ENCODE measurements around the gene DEPDC5.
"Not testable (repeated sequence)": the region's sequence is repeated elsewhere in the genome, so short reads cannot be mapped to it uniquely, and the experiment has no call there.

Gene DEPDC5

DNA sequence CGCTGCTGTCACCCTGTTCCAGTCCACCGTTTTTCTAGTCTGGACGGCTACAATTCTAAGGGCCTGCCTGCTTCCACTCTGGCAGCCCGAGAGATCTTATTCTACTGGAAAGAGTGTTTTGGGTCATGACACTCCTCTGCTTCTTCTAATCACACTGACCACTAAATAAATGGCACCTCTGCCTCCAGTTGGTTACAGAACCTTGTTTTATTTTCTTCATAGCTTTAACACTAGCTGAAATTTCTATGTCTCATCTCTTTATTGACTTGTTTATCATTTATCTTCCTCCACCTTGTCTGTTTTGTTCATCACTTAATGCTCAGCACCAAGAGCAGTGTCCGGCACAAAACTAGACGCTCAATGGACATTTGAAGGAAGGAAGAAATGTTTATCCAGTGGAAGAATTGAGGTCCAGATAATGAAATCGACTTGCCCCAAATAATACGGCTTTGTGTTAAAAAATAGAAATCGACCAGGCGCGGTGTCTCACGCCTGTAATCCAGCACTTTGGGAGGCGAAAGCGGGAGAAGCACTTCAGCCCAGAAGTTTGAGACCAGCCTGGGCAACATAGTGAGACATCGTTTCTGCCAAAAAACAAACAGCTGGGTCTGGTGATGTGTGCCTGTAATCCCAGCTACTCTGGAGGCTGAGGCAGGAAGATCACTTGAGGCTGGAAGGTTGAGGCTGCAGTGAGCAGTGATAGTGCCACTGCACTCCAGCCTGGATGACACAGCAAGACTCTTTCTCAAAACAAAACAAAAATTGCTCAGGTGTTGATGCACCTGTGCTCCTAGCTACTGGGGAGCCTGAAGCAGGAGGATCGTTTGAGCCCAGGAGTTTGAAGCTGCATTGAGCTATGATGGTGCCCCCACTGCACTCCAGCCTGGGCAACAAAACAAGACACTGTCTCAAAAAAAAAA is 3.2 kb upstream of the DEPDC5 start:
- no peak for DNase-seq

DNA sequence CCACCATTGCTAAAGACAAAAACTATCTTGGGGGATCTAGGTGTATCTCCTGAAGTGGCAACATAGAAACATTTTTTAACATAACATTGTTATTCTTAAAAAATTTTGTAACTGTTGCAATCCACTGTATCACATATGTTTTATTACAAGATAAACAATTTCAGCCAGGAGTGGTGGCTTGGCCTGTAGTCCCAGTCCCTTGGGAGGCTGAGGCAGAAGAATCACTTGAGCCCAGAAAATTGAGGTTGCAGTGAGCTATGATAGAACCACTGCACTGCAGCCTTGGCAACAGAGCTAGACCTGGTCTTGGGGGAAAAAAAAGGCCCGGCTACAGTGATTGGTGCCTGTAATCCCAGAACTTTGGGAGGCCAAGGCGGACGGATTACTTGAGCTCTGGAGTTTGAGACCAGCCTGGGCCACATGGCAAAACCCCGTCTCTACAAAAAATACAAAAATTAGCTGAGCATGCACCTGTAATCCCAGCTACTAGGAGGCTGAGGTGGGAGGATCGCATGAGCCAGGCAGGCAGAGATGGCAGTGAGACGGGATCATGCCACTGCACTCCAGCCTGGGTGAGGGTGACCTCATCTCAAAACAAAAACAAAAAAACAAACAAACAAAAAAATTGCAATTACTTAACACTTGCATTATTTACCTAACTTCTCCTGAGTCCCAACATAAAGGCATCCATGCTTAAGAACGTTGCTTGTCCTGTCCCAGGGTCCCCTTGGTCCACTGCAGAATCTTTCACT is 1.5 kb upstream of the DEPDC5 start:
- DNase-seq = no peak

GRCh38 chr22:31753005-31753633 is 700 bp upstream of the DEPDC5 start:
- no peak for DNase-seq

DNA sequence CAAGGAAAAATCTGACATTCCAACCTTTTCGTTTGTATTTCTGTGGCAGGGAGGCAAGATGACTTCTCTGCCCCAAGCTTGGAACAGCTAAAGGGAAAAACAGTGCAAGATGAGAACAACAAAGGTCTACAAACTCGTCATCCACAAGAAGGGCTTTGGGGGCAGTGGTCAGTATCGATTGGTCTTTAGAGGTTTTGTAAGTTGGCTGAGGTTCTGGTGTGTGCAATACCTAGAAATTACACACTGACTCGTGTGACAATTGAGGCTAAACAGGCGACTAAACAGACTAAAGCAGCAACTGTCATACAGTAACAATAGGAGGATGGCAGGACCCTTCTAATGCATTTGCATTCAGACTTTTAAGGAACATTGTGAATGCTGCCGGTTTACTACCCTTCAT is 994 bp downstream of the DEPDC5 start:
- no peak for DNase-seq

DNA sequence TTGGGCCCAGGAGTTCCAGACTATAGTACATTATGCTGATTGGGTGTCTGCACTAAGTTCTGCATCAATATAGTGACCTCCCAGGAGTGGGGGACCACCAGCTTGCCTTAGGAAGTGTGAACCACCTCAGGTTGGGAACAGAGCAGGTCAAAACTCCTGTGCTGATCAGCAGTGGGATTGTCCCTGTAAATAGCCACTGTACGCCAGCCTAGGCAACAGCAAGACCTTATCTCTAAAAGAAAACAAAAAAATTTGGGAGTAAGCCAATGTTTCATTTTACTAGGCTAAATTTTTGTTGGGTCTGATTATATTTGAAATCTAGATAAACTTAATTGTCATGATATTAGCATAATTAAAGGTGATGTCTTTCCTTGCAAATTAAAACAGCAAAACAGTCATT is 3.4 kb downstream of the DEPDC5 start:
- DNase-seq = no peak

DNA sequence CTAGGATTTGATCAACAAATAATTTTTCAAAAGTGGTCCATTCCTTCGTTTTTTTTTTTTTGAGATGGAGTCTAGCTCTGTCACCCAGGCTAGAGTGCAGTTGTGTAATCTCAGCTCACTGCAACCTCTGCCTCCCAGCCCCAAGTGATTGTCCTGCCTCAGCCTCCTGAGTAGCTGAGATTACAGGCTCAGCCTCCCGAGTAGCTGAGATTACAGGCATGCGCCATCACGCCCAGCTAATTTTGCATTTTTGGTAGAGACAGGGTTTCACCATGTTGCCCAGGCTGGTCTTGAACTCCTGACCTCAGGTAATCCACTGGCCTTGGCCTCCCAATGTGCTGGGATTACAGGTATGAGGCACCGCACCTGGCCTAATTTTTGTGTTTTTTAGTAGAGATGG is 5.0 kb downstream of the DEPDC5 start:
- DNase-seq = not testable (repeated sequence)

DNA sequence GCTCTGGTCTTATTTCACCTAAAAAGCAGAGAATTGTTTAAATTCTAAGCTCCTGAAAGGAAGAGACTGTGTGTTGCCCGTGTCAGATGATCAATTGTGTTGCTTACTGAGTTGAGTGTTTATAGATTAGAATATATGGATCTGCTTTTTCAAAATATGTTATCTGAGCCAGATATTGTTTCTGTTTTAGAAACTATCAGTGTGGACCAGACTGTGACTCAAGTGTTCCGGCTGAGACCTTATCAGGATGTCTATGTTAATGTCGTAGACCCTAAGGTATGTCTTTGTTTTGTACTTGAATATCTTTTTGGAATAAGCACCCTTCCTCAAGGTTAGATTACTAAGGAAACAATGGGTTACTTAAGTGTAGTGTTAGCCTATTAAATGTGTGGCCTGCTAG is 11.0 kb downstream of the DEPDC5 start:
- no peak for DNase-seq

DNA sequence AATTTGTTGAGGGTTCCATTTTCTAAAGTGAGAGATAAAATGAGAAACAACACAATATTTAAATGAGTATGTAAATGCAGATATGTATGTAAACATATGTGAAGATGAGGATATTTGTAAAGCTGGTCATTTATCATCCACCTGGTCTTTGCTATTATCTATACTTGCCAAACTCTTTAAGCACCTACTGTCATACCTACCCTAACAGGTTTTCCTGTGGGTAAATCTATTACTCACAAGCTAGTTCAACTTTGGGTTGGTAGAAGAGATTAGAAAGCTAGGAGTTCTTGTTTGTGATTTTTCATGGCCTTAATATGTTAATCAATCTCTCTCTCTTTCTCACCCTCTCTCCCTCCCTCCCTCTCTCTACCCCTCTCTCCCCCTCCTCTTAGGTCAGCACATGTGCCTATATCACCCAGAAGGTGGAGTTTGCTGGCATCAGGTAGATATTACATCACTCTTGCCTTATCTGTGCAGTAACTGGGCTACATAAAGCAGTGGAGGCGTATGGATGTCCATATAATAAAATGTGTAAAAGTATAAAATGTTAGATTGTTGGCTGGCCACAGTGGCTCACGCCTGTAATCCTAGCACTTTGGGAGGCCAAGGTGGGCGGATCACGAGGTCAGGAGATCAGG is 14.7 kb downstream of the DEPDC5 start:
- DNase-seq = no peak

DNA sequence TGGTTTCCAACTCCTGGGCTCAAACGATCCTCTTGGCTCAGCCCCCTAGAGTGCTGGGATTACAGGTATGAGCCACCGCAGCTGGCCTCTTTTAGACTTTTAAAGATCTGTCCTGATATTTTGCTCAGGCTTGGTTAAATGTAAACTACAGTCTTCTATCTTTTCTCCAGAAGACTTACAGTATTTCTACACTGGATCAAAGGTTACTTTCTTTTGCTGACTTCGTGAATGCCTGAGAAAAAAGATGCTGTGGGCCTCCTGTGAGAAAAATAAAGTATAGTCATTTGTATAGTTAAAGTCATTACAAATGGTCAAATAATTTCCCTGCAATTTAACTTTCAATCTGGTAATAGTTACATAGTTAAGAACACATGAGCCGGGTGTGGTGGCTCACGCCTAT is 19.6 kb downstream of the DEPDC5 start:
- no peak for DNase-seq

- no peak for DNase-seq
Observed at GRCh38 chr22:31776231-31776630, 22.4 kb downstream of the DEPDC5 start.

- DNase-seq = no peak
Observed at GRCh38 chr22:31789803-31790202, 36.0 kb downstream of the DEPDC5 start.

DNA sequence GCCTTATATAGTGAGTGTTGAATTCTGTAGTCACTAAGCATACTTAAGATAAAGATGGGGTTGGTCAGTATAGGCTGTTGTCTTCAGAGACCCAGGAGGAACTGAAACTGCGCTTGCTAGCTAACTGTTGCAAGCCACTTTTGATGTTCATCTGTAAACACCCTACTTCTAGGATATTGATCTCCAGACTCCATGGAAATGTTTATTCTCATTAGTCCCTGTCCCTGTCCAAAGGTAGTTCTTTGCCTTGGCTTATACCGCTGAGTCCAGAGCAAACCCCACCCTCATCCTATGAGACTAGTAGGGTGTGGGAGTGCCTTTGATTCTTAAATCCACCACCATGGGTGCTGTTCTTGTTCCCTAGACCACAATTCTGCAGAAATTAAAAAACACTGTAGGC is 36.4 kb downstream of the DEPDC5 start:
- no peak for DNase-seq

GRCh38 chr22:31799358-31799757 is 45.5 kb downstream of the DEPDC5 start:
- DNase-seq = not testable (repeated sequence)

GRCh38 chr22:31800065-31800464 is 46.2 kb downstream of the DEPDC5 start:
- no peak for DNase-seq

- DNase-seq = not testable (repeated sequence)
Observed at GRCh38 chr22:31800861-31801260, 47.0 kb downstream of the DEPDC5 start.

DNA sequence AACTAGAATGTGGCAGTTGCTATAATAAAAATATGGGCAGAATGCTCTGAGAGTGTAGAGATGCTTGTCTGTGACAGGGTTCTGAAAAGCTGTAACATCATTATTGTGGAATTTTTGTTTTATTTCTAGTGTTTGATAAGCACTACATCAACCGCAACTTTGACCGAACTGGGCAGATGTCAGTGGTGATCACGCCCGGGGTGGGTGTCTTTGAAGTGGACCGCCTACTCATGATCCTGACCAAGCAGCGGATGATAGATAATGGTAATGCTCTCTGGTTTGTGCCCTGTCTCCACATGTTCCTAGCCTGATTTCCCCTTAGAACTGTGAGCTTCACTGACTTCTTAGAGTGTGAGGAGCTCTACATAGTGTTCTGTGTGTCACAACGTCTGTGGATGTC is 48.8 kb downstream of the DEPDC5 start:
- DNase-seq = no peak

GRCh38 chr22:31806751-31807150 is 52.9 kb downstream of the DEPDC5 start:
- no peak for DNase-seq

DNA sequence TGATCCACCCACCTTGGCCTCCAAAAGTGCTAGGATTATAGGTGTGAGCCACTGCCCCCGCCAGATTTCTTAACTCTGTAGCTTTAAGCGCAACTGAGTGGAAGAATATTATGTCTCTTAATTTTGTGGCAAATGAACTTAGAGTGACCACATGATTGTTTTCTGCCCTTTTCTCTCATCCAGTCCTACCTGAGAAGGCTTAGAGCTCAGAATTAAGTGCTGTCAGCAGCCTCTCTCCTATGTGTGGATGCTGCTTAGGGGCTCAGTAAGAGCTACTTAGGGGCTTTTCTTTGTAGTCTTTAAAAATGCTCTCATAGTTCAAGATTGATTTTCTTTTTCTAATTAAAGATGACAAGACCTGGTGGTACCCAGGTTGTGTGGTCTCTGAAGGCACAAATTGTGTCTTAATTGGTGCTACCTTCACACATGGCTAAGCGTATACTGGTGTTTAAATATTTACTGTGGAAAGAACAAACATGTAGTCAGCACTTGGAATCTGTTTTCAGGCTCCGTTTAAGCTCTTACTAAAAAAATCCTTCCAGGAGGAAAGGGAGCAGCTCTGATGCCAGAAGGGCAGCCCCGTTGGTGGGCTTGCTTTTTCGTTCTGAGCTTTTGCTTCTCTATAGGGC is 59.3 kb downstream of the DEPDC5 start:
- DNase-seq = no peak

- not testable (repeated sequence) for DNase-seq
Observed at GRCh38 chr22:31813898-31814297, 60.1 kb downstream of the DEPDC5 start.

GRCh38 chr22:31814942-31815341 is 61.1 kb downstream of the DEPDC5 start:
- DNase-seq = no peak

- not testable (repeated sequence) for DNase-seq
Observed at GRCh38 chr22:31815383-31815814, 61.6 kb downstream of the DEPDC5 start.

GRCh38 chr22:31816750-31817149 is 62.9 kb downstream of the DEPDC5 start:
- DNase-seq = no peak

Measured in AML-193 (cell line).